BJ (cell line): ENCODE data around the gene NAV2. TPM values are rescaled to one million over a fixed set of nuclear protein-coding genes. Genes with fewer than 3 reads are reported as not detected.
A peak's percentile ranks its signal among the peaks of the same experiment; 100 is the strongest.

Experiments used
- CTCF ChIA-PET: fragments of 350-600 bp; formaldehyde crosslinking; extraction: SDS; loops from one replicate; lab custom pipeline; 2021; ENCODE audit warnings: antibody characterized with exemption, inconsistent platforms; lab: Yijun Ruan, JAX
- POLR2A ChIA-PET: fragments of 300-600 bp; sonication (Branson Sonifier 250); formaldehyde crosslinking; extraction: SDS; loops from one replicate; lab custom pipeline; 2021; ENCODE audit warnings: antibody characterized with exemption; lab: Charles Lee
- DNase-seq: peaks from one replicate; pipeline ENCODE4 v3.0.0-alpha.2; 2011; ENCODE audit warnings: low read depth
- H3K27me3 ChIP-seq: 2 replicates; pipeline ENCODE4 v1.6.0; 2011; ENCODE audit warnings: low read length; ENCODE audit not compliant: control insufficient read depth, insufficient read depth
- H3K36me3 ChIP-seq: 2 replicates; pipeline ENCODE4 v1.5.1; 2011; ENCODE audit warnings: low read length; ENCODE audit not compliant: control insufficient read depth, insufficient read depth
- H3K4me3 ChIP-seq: 2 replicates; pipeline ENCODE4 v1.5.1; 2011; ENCODE audit warnings: low read depth, mild to moderate bottlenecking, control low read depth, low read length
- polyA plus RNA-seq: library from polyadenylated mRNA; depleted of rRNA; stranded (reverse); fragments of >200 nt; gene quantifications from 2 replicates; pipeline ENCODE4 v1.2.3, GENCODE V29; 2011
- TF ChIP-seq, protein P1 (sequence below): IDR thresholded peaks from 2 replicates; pipeline ENCODE4 v1.5.1; 2011; ENCODE audit warnings: low read depth, mild to moderate bottlenecking, control low read depth, inconsistent platforms, low read length, moderate library complexity; ENCODE audit not compliant: insufficient read depth

Gene NAV2
- polyA plus RNA-seq, 1 experiment, result 6.1 TPM

DNA sequence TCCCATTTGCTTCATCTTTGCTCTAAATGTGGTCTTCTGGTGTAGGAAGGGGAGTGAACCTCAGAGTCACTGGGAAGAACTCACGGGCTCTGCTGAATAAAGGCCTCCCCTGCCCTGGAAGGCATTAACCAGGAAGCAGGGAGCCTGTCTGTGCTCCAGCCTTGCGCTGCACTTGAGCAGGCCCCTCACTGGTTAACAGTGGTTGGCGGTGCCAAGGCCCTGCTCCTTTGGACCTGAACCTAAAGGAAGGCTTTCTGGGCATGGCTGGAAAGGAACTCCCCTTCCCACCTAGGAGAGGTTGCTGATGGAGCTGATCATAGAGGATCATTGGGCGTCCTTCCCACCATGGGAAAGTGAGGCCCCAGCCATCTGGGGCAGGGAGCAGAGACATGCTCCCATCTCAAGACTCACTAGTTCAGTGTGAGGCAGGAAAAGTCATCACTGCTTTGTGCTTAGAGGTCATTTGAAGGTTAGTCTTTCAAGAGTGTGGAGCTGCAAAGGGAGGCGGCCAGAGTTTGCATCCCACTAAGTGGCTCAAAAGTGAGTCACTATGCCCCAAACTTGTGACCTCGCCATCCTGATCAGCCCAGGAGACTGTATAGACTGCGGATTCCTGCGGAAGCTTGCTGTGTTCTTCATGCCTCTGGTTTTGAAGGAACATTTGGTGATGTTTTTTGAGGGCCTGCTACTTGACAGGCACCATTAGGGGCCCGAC, 397.3 kb downstream of the NAV2 start:
- no peak for DNase-seq
- CTCF ChIA-PET, result interaction anchor here (1.0 to 4.6 kb wide), 16 partner anchors 9 to 175 kb away, joined by 3 to 52 read pairs (median 8); no protein-coding TSS in a partner anchor
- peaks cover 8% of the 10 kb centered on the region for H3K36me3 ChIP-seq

GRCh38 chr11:20110908-20111669, 398.5 kb downstream of the NAV2 start:
- DNase-seq, result peak; percentile 98
- H3K4me3 ChIP-seq, result no peak overlapping the region
- peaks cover 5% of the 10 kb centered on the region for H3K36me3 ChIP-seq
- POLR2A ChIA-PET, result no interaction called here
- CTCF ChIA-PET, result interaction anchor here (0.5 to 4.6 kb wide), 35 partner anchors 8 to 1663 kb away, joined by 3 to 52 read pairs (median 5); no protein-coding TSS in a partner anchor
- no peaks in the 10 kb centered on the region for H3K27me3 ChIP-seq
- TF ChIP-seq, protein P1, sequence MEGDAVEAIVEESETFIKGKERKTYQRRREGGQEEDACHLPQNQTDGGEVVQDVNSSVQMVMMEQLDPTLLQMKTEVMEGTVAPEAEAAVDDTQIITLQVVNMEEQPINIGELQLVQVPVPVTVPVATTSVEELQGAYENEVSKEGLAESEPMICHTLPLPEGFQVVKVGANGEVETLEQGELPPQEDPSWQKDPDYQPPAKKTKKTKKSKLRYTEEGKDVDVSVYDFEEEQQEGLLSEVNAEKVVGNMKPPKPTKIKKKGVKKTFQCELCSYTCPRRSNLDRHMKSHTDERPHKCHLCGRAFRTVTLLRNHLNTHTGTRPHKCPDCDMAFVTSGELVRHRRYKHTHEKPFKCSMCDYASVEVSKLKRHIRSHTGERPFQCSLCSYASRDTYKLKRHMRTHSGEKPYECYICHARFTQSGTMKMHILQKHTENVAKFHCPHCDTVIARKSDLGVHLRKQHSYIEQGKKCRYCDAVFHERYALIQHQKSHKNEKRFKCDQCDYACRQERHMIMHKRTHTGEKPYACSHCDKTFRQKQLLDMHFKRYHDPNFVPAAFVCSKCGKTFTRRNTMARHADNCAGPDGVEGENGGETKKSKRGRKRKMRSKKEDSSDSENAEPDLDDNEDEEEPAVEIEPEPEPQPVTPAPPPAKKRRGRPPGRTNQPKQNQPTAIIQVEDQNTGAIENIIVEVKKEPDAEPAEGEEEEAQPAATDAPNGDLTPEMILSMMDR, result peak; percentile 91

More for the DNA sequence above, 397.3 kb downstream of the NAV2 start:
- TF ChIP-seq, protein P1, result no peak
- Histone ChIP-seq H3K4me3 (no peak overlapping the region), H3K27me3 (no peaks in the 10 kb centered on the region)
- POLR2A ChIA-PET, result no interaction called here

DNA sequence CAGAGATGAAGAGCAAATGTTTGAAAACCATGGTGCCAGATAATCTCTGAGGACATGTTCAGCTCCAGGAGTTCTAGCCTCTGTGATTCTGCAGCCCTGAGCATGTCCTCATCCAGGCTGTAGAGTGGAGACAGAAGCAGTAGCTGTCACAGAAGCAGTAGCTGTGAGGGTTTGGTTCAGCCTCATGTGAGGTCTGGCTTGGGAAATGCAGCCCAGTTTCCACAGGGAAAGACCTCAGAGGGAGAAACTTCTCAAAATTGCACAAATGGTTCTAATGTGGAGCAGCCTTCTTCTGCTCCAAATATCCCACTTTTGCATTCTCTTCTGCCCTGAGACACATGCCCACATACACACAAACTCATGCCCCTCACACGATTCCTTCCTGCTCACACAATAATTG, 399.2 kb downstream of the NAV2 start:
- TF ChIP-seq, protein P1, result no peak
- Histone ChIP-seq H3K36me3 (peaks cover 5% of the 10 kb centered on the region), H3K27me3 (no peaks in the 10 kb centered on the region), H3K4me3 (no peak overlapping the region)
- no peak for DNase-seq
- CTCF ChIA-PET, result interaction anchor here (0.6 to 4.6 kb wide), 32 partner anchors 8 to 1664 kb away, joined by 3 to 52 read pairs (median 4); no protein-coding TSS in a partner anchor
- POLR2A ChIA-PET, result no interaction called here

GRCh38 chr11:20112291-20113148, 399.9 kb downstream of the NAV2 start:
- TF ChIP-seq, protein P1, result no peak
- POLR2A ChIA-PET, result no interaction called here
- peak; percentile 79 for DNase-seq
- CTCF ChIA-PET, result interaction anchor here (1.0 to 4.6 kb wide), 15 partner anchors 9 to 385 kb away, joined by 3 to 52 read pairs (median 9); no protein-coding TSS in a partner anchor
- Histone ChIP-seq H3K27me3 (no peaks in the 10 kb centered on the region), H3K36me3 (peaks cover 3% of the 10 kb centered on the region), H3K4me3 (no peak overlapping the region)
